Ramos (cell line): ENCODE data around the gene CNST.
"Not testable (repeated sequence)": the region's sequence is repeated elsewhere in the genome, so short reads cannot be mapped to it uniquely, and the experiment has no call there.

ENCODE experiments used
- in situ Hi-C: fragments of 300-500 bp; cut with MboI; formaldehyde crosslinking; loops from one replicate; pipeline ENCODE4 v1.14.3; 2022; ENCODE audit warnings: low sequenced_read_pairs; ENCODE audit not compliant: unreplicated experiment

The CNST gene

DNA sequence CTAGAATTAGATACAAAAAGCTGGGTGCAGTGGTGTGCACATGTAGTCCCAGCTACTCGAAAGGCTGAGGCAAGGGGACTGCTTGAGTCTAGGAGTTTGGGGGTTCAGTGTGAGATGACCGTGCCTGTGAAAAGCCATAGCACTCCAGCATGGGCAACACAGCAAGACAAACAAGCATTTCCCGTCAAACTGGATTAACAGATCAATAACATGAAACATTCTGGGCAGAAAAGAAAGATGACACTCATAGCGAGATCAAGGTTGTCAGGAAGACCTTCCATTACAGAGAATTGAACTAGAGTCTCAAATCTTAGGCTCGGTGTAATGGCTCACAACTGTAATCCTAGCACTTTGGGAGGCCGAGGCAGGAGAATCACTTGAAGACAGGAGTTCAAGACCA, 14.1 kb upstream of the CNST start:
- in situ Hi-C loops, result no loop called here

DNA sequence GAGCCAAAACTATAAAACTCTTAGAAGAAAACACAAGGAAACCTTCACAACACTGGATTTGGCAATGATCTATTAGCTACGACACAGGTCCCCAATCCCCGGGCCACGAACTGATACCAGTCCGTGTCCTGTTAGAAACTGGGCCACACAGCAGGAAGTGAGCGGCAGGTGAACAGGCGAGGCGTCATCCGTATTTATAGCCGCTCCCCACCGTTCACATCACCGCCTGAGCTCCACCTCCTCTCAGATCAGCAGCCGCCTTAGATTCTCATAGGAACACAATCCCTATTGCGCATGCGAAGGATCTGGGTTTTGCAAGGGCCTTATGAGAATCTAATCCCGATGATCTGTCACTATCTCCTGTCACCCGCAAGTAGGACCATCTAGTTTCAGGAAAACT, 12.1 kb upstream of the CNST start:
- in situ Hi-C loops, result no loop called here

DNA sequence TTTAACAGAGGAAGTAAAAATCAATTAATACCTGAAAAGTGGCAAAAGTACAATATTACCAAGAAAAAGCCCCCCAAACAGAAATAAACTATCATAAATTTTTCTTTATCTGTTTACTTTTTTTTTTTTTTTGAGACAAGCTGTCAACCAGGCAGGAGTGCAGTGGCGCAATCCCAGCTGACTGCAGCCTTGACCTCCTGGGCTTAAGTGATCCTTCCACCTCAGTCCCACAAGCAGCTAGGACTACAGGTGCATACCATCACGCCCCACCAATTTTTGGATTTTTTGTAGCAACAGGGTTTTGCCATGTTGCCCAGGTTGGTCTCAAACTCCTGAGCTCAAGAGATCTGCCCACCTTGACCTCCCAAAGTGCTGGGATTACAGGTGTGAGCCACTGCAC, 8.2 kb upstream of the CNST start:
- in situ Hi-C loops, result no loop called here

DNA sequence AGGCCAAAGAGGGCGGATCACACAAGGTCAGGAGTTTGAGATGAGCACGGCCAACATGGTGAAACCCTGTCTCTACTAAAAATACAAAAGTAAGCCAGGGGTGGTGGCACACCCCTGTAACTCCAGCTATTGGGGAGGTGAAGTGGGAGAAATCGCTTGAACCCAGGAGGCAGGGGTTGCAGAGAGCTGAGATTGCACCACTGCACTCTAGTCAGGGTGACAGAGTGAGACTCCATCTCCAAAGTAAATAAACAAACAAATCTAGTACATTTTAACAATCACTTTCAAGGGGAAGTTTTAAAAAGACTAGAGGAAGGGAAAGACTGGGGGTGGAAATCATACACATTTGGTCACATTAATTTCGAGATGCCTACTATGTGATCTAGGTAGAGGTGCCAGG, 6.9 kb upstream of the CNST start:
- in situ Hi-C loops, result no loop called here

DNA sequence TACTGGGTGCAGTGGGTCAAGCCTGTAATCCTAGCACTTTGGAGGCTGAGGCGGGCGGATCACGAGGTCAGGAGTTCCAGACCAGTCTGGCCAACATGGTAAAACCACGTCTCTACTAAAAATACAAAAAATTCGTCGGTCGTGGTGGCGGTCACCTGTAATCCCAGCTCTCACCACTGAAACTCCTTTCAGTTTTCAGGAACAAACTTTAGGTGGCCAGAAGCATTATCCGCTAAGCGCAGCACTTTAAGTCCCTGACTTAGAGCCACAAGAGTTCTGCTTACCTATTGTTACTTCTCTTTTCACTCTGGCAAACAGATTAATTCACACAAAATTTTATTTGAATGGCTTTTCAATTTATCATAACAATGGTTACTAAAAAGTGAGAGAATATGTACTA, 5.4 kb upstream of the CNST start:
- in situ Hi-C loops, result not testable (repeated sequence)

DNA sequence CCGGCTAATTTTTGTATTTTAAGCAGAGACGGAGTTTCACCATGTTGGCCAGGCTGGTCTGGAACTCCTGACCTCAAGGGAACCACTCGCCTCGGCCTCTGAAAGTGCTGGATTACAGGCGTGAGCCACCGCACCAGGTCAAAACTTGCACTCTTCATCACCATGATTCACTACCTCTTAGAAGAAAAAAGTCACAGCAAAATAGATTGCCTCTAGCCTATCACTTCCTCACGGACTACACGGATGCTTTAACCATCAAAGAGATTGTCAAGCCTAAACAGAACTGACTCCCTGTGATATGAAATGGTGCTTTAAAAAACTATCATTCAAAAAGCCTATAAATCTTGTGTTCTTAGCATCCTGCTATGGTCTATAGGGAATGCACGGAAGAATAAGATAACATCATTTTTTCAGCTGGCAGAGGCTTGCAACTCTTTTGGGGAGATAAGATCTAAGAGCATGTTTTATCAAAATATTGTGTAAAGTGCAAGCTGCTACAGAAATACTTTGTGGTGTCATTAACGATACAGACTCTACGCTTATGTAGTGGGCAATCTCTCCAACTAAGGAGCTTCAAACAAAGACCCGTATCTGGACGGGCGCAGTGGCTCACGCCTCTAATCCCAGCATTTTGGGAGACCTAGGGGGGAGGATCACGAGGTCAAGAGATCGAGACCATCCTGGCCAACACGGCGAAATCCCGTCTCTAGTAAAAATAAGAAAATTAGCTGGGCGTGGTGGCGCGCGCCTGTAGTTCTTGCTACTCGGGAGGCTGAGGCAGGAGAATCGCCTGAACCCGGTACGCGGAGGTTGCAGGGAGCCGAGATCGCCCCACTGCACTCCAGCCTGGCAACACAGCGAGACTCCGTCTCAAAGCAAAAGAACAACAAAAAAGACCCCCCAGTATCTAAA, 1.2 kb upstream of the CNST start:
- in situ Hi-C loops, result no loop called here

DNA sequence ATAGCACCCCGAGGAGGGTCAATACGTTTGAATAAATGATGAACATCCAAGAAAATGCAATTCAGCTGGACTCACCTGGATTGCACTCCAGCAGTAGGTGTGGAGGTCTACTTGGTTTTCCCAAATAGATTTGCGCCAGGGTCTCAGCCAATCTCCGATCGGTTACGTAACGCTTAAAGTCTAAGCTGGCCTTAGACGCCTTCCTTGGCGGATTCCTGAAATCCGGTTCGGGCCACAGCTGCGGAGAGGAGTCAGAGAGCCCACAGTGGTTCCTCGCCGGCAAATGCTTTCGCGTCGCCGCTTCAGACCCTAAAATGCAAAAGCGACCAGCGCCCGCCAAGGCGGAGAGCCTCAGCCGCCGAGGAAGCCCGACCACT, 517 bp upstream of the CNST start:
- in situ Hi-C loops, result no loop called here

DNA sequence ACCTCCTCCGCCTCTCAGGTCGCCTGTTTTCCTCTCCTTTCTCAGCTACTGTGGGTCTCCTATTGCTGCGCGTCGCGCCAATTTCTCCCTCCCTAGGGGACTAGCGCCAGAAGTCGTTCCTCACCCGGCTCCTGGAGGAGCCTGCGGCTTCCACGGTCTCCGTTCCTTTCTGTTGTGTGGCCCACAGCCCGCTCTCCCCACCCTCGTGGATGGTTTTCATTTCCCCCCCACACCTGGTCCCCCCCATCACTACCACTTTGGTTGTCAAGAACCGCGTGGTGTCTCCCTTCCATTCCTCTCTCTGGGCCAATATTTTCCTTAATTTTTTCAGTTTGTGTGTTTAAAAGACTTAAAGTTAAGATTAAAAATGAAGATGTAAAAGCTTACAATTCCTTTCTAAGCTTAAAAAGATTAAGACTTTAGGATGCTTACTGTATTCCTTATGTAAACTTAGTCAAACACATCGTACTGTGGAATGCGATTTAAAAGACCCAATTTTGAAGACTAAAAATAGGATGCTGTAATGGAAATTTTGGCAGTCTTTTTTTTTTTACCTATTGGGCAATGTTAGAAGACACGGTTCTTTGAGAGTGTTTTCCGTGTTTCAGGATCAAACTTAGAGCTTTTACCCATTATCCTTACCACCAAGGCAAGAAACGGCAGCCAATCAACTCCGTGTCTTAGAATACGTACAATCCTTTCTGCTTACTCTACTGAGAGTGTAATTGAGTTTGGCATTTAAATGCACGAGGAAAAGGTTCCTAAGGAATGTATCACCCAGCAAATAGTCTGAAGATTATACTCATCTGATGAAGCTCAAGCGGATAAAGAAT, 773 bp downstream of the CNST start:
- in situ Hi-C loops, result no loop called here

DNA sequence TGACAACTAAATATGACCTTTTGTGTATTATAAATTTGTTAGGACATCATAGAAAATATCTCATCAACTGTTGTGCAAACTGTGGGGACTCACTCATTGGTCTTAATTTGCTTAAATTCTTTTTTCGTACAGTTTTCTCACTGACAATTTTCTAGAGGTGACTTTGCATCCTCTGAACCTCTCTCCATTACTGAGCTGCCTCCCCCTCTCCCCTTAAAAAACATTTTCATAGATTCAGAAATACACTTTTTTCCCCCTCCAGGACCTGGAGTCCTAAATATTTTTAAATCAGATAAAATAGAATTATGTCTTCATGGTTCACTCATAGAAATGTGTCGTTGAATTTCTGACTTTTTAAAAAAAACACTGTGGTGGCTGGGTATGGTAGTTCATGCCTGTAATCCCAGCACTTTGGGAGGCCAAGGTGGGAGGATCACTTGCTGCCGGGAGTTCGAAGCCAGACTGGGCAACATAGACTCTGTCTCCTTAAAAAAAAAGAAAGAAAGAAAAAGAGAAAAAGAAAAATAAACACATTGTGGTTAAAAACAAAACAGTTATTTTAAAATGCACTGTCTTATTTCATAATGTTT, 1.5 kb downstream of the CNST start:
- in situ Hi-C loops, result no loop called here

DNA sequence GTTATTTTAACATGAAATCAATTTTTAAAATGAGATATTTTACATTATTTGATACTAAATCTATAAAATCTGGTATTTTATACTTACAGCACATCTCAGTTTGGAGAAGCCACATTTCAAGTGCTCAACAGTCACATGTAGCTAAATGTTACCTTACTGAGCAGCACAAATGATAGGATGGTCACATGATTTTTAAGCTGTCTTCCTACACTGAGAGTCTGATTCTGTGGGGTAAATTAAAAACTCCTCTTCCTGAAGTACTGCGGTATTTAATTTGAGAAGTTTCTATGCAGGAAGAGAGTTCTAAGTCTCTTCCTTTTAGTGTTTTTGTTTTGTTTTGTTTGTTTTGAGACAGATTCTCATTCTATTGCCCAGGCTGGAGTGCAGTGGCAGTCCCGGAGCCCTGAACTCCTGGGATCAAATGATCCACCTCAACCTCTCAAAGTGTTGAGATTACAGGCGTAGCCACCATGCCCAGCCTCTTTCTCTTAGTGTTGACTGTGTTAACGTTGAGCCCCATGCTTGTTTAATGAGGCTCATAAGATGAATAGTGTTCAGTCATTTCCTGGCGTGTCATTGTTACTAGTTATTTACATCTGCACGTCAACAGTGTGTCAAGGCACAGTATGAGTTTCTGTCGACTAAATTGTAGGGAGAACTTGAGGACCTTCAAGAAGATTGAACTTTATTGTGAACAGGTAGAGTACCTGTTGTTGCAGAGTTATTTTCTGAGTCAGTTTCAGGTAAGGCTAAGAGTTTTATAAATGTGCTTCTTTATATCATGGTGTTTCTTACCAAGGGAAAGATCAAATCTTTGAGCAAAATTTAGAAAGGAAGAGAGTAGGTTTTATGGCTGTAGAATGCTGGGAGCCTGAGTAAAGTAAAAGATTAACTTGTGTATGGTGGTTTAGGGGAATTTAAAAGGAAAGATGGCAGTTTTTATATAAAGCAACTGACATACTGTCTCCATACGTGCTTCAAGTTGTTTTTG, 3.3 kb downstream of the CNST start:
- in situ Hi-C loops, result no loop called here

DNA sequence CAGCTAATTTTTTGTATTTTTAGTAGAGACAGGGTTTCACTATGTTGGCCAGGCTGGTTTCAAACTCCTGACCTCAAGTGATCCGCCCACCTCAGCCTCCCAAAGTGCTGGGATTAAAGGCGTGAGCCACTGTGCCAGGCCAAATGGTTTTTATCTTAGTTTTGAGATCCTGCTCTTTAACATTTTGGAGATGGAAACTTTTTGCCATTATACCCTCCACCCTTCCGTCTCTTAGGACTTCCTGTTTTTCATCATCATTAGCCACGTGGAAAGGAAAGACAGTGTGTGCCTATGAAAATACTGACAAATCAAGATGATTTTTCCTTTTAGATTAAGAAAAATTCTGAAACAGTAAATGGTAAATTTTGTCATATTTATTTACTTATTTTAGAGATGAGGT, 5.1 kb downstream of the CNST start:
- in situ Hi-C loops, result not testable (repeated sequence)

DNA sequence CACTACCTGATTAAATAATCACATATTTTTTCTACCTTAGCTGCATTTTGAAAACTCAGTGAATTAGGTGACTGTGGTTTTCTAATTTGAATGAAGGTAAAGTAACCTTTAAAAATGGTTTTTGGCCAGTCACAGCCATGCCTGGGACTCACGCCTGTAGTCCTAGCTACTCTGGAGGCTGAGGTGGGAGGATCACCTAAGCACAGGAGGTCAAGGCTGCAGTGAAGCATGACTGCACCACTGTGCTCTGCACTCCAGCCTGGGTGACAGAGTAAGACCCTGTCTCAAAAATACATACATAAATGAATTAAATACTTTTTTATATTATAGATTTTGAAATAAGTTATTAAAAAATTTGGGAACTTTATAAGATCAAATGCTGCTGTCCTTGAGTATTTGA, 5.7 kb downstream of the CNST start:
- in situ Hi-C loops, result no loop called here

DNA sequence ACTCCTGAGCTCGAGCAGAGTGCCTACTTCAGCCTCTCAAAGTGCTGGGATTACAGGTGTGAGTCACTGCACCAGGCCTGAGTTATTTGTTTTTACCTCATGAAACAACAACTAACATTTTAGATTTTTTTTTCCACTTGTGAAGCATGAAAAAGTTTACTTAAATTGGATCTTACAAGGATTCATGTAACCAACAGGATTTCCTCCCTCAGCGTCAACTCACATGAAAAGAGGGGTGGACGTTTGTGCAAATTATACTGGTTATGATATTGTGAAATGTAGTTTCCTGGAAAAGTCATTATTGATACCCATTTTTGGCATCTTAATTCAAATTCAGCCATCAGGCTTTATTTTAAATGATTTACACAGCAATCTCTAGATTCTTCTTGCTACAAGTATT, 6.5 kb downstream of the CNST start:
- in situ Hi-C loops, result no loop called here

DNA sequence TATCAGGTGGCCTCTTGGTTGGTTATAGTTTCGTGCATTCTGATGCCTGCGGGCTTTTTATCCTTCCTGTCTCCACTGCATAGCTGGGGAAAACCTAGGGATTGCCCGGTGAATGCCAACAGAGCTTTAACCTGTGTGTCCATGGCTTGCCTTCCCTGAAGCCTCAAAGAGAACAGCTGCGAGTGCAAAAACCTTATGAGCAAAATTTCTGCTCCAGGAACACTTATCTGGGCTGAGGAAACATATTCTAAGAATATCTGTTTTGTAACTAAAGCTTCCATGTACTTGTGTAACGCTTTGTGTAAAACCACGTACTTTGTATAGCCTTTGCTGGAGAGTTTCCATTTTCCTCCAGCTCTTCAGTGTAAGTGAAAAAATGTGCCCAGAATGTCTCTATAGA, 7.2 kb downstream of the CNST start:
- in situ Hi-C loops, result no loop called here

DNA sequence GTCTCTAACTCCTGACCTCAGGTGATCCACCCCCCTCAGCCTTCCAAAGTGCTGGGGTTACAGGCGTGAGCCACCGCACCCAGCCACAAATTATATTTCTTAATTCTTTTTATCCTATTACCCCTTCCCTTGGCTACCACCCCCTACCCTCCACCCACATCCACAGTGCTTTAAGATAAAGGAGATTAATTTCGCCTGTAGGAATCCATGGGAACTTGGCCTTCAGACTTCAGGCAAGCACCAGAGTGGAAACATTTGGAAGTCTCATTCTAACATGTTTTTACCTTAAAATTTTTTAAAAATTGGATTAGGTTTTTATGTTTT, 10.4 kb downstream of the CNST start:
- in situ Hi-C loops, result no loop called here

DNA sequence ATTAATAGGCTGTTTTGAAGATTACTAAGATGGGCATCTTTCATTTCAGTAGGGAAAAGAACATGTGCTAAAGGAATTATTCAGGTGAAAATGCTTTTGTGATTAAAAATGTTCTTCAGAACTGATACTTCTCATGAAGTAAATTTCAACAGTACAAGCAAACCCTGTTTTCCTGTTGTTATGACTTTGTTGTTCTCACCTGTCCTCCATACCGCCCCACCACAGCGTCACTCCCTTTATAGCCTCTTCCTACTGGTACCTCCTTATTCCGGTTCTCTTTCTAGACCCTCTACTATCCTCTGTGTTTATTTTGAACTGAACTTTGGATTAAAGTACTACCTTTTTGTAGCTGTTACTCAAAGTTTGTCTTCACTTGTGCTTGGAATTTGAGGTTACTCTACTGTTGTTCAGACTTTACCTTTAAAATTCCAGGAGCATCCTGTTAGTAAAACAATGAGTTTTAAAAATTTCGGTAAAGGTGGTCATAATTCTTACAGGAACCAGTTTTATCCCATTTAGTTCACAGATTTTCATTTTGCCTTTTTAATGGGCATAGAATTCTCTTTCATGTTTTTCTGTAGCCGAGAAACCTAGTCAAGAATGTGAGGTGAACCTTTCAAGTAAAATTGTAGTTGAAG, 10.9 kb downstream of the CNST start:
- in situ Hi-C loops, result no loop called here

DNA sequence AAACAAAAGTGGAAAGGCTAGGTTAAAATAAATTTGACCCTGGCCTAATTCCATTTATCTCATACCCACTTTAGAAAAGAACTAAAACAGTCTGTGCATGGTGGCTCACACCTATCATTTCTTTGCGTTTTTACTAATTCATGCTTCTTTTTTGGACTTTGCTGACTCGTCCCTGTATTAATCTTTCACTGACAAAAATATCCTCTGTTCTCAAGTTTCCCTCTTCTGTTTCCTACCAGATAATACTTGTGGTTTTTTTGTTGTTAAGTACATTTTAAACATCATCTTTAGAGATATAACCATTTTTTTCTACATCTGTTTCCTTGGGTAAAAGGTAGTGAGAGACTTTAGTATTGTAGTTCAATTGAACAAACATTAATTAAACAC, 11.5 kb downstream of the CNST start:
- in situ Hi-C loops, result no loop called here

DNA sequence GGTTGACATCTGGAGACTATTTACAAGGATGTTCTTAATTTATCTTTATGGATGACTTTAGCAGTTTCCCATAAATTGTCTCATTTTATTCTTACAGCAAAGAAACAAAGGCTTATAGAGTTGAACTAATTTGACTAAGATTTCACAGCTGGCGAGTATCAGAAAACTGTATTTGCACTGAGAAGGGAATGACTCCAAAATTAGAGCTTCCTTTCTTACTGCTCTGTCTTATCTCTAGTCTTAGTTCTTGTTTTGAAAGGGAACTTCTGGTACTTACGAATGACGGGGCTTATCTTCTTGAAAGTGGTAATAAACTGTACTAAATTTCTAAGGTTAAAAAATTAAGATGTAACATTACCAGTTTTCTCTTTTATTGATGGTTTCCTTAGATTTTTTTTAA, 13.6 kb downstream of the CNST start:
- in situ Hi-C loops, result no loop called here

DNA sequence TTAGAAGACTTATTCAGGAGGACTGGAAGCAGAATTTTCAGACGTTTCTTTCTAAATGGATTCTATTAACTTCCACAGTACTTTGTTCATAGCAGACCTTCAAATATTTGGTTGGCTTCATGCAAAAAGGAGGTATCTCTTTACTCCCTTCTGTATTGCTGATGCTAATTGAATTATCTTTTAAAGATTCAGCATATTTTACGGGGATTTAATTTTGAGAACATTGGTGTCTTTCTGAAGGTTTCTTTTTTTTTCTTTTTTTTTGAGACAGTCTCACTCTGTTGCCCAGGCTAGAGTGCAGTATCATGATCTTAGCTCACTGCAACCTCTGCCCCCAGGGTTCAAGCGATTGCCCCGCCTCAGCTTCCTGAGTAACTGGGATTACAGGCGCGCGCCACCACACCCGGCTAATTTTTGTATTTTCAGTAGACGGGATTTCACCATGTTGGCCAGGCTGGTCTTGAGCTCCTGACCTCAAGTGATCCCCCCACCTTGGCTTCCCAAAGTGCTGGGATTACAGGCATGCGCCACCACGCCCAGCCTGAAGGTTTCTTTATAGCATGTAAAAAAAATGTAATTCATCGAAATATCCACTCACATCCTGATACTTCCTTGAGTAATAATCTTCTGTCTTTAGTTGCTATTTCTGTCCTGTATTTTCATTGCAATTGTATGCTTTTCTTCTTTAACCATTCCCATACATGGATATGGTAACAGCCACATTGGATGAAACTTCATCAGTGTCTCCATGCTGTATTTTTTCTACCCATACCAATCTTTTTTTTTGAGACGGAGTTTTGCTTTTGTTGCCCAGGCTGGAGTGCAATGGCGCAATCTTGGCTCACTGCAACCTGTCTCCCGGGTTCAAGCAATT, 14.5 kb downstream of the CNST start:
- in situ Hi-C loops, result no loop called here
